Mesenchymal stem cell (in vitro differentiated cells and primary cell): Measurements from ENCODE around the gene DIPK1A.

Source experiments
- DNase-seq: peaks from one replicate; pipeline ENCODE4 v3.0.0-alpha.2; 2013
- H2AFZ ChIP-seq: one replicate; pipeline ENCODE4 v1.6.1; 2013; ENCODE audit warnings: low read depth, mild to moderate bottlenecking, control low read depth, inconsistent platforms, low read length, moderate library complexity
- H2AK5ac ChIP-seq: 2 replicates; pipeline ENCODE4 v1.6.1; 2013; ENCODE audit warnings: low read length, moderate library complexity, mild to moderate bottlenecking, inconsistent platforms; ENCODE audit not compliant: severe bottlenecking
- H2BK120ac ChIP-seq: one replicate; pipeline ENCODE4 v1.6.1; 2013; ENCODE audit warnings: low read depth, mild to moderate bottlenecking, inconsistent platforms, low read length, moderate library complexity
- H2BK12ac ChIP-seq, 2 experiments: one replicate each; pipeline ENCODE4 v1.6.1; 2013; ENCODE audit warnings: inconsistent platforms in 2 of 2, low read length in 2 of 2, mild to moderate bottlenecking in 2 of 2, moderate library complexity in 2 of 2, control low read depth in 1 of 2
- H2BK15ac ChIP-seq: one replicate; pipeline ENCODE4 v1.6.1; 2013; ENCODE audit warnings: mild to moderate bottlenecking, low read depth, inconsistent platforms; ENCODE audit not compliant: poor library complexity, severe bottlenecking
- H2BK5ac ChIP-seq: 2 replicates; pipeline ENCODE4 v1.6.1; 2013; ENCODE audit warnings: low read depth, mild to moderate bottlenecking, low read length, control low read depth, inconsistent platforms; ENCODE audit not compliant: poor library complexity, severe bottlenecking
- H3K14ac ChIP-seq, 2 experiments: one replicate each; pipeline ENCODE4 v1.6.1; 2013; ENCODE audit warnings: inconsistent platforms in 2 of 2, low read length in 2 of 2, control low read depth in 1 of 2, mild to moderate bottlenecking in 1 of 2, moderate library complexity in 1 of 2
- H3K18ac ChIP-seq, 2 experiments: one replicate each; pipeline ENCODE4 v1.6.1; 2013; ENCODE audit warnings: inconsistent platforms in 2 of 2, low read length in 2 of 2, control low read depth in 1 of 2, low read depth in 1 of 2, mild to moderate bottlenecking in 1 of 2
- H3K23ac ChIP-seq, 2 experiments: one replicate each; pipeline ENCODE4 v1.6.1; 2013; ENCODE audit warnings: inconsistent platforms in 2 of 2, low read length in 2 of 2, mild to moderate bottlenecking in 2 of 2, moderate library complexity in 2 of 2, control low read depth in 1 of 2
- H3K27ac ChIP-seq: 2 replicates; pipeline ENCODE4 v1.5.1; 2013; ENCODE audit warnings: mild to moderate bottlenecking, moderate library complexity, low read length, control low read depth, inconsistent platforms; ENCODE audit not compliant: poor library complexity, severe bottlenecking
- H3K27me3 ChIP-seq, 2 experiments: 2 replicates each; pipeline versions ENCODE4 v1.6.1 to v1.7.0; 2013; ENCODE audit warnings: low read length in 2 of 2, mild to moderate bottlenecking in 2 of 2, moderate library complexity in 2 of 2, control low read depth in 1 of 2, inconsistent platforms in 1 of 2; ENCODE audit not compliant: control insufficient read depth in 1 of 2, insufficient read depth in 1 of 2
- H3K36me3 ChIP-seq, 2 experiments: 2 replicates each; pipeline versions ENCODE4 v1.6.1 to v1.7.0; 2013; ENCODE audit warnings: low read length in 2 of 2, control low read depth in 1 of 2, inconsistent platforms in 1 of 2, low read depth in 1 of 2, mild to moderate bottlenecking in 1 of 2; ENCODE audit not compliant: insufficient read depth in 2 of 2, control insufficient read depth in 1 of 2
- H3K4ac ChIP-seq, 2 experiments: one replicate each; pipeline ENCODE4 v1.6.1; 2013; ENCODE audit warnings: inconsistent platforms in 2 of 2, low read length in 2 of 2, mild to moderate bottlenecking in 2 of 2, moderate library complexity in 2 of 2, control low read depth in 1 of 2, low read depth in 1 of 2
- H3K4me1 ChIP-seq: 2 replicates; pipeline ENCODE4 v1.6.1; 2013; ENCODE audit warnings: low read depth, low read length, control low read depth; ENCODE audit not compliant: control insufficient read depth, insufficient read depth
- H3K4me2 ChIP-seq: 2 replicates; pipeline ENCODE4 v1.6.1; 2013; ENCODE audit warnings: low read length, mild to moderate bottlenecking, inconsistent platforms; ENCODE audit not compliant: poor library complexity, severe bottlenecking
- H3K4me3 ChIP-seq, 2 experiments: 2 replicates each; pipeline versions ENCODE4 v1.5.1 to v1.7.0; 2013; ENCODE audit warnings: low read length in 2 of 2, mild to moderate bottlenecking in 2 of 2, control low read depth in 1 of 2, low read depth in 1 of 2; ENCODE audit not compliant: insufficient read depth in 1 of 2
- H3K79me1 ChIP-seq: replicated peaks from 2 replicates; pipeline ENCODE4 v1.6.1; 2013; ENCODE audit warnings: mild to moderate bottlenecking, control low read depth, low read length, inconsistent platforms; ENCODE audit not compliant: poor library complexity, severe bottlenecking
- H3K9ac ChIP-seq: 2 replicates; pipeline ENCODE4 v1.7.0; 2013; ENCODE audit warnings: mild to moderate bottlenecking, low read length, moderate library complexity
- H3K9me3 ChIP-seq: 2 replicates; pipeline ENCODE4 v1.7.0; 2013; ENCODE audit warnings: mild to moderate bottlenecking, low read length; ENCODE audit not compliant: control insufficient read depth
- H4K8ac ChIP-seq: one replicate; pipeline ENCODE4 v1.6.1; 2013; ENCODE audit warnings: inconsistent platforms, mild to moderate bottlenecking, low read length, moderate library complexity
- H4K91ac ChIP-seq: one replicate; pipeline ENCODE4 v1.6.1; 2013; ENCODE audit warnings: mild to moderate bottlenecking, low read length, inconsistent platforms
- WGBS: methylation state at CpG from one replicate; pipeline ENCODE4 v1.1.7; 2013; ENCODE audit warnings: mixed read lengths; 5-methylcytosine and 5-hydroxymethylcytosine counted together

Gene DIPK1A

GRCh38 chr1:92831368-92831761 lies 129.9 kb downstream of the DIPK1A start:
- H3K36me3 ChIP-seq, result peaks cover 10 to 34% of the 10 kb centered on the region in 2 experiments
- H3K27me3 ChIP-seq, result no peaks in the 10 kb centered on the region
- no peak overlapping the region for H2AK5ac ChIP-seq
- no peak overlapping the region for H3K18ac ChIP-seq
- H3K79me1 ChIP-seq, result no peaks in the 10 kb centered on the region
- peak overlapping the region; percentile 65 for H4K91ac ChIP-seq
- no peak overlapping the region for H2BK5ac ChIP-seq
- H3K23ac ChIP-seq, result no peak overlapping the region
- peak overlapping the region; percentile 89 for H2BK15ac ChIP-seq
- H3K4me3 ChIP-seq, result peak overlapping the region in 1 of 2 experiments; percentile 96
- H2BK120ac ChIP-seq, result no peak overlapping the region
- H3K9ac ChIP-seq, result peak overlapping the region; percentile 99
- no peak overlapping the region for H3K14ac ChIP-seq
- peak overlapping the region; percentile 79 for H4K8ac ChIP-seq
- WGBS, result 70% methylated on average over 4 of the region's 4 CpGs
- peak overlapping the region; percentile 83 for H2AFZ ChIP-seq
- peaks cover 5% of the 10 kb centered on the region for H3K4me1 ChIP-seq
- H3K27ac ChIP-seq, result no peak overlapping the region
- no peaks in the 10 kb centered on the region for H3K9me3 ChIP-seq
- no peak overlapping the region for H3K4me2 ChIP-seq
- peak overlapping the region; percentile 9 to 81 for H3K4ac ChIP-seq
- H2BK12ac ChIP-seq, result peak overlapping the region; percentile 14 to 37
- peak; percentile 30 for DNase-seq

GRCh38 chr1:92826792-92827191 lies 134.5 kb downstream of the DIPK1A start:
- no peak overlapping the region for H2BK120ac ChIP-seq
- no peaks in the 10 kb centered on the region for H3K79me1 ChIP-seq
- H3K4ac ChIP-seq, result no peak overlapping the region
- no peaks in the 10 kb centered on the region for H3K27me3 ChIP-seq
- no peak overlapping the region for H2BK15ac ChIP-seq
- WGBS, result 27% methylated on average over 2 of the region's 6 CpGs
- no peak overlapping the region for H3K27ac ChIP-seq
- H3K9ac ChIP-seq, result no peak overlapping the region
- H3K18ac ChIP-seq, result no peak overlapping the region
- no peak overlapping the region for H3K4me2 ChIP-seq
- peaks cover 4% of the 10 kb centered on the region for H3K4me1 ChIP-seq
- no peak overlapping the region for H4K8ac ChIP-seq
- no peak overlapping the region for H3K4me3 ChIP-seq
- no peak overlapping the region for H2AFZ ChIP-seq
- H3K36me3 ChIP-seq, result no peaks in the 10 kb centered on the region
- no peak overlapping the region for H2BK12ac ChIP-seq
- no peaks in the 10 kb centered on the region for H3K9me3 ChIP-seq
- DNase-seq, result no peak
- no peak overlapping the region for H2BK5ac ChIP-seq
- H4K91ac ChIP-seq, result no peak overlapping the region
- no peak overlapping the region for H3K23ac ChIP-seq
- H2AK5ac ChIP-seq, result no peak overlapping the region
- H3K14ac ChIP-seq, result no peak overlapping the region

GRCh38 chr1:92822879-92823278 lies 138.4 kb downstream of the DIPK1A start:
- H2BK5ac ChIP-seq, result no peak overlapping the region
- H4K91ac ChIP-seq, result no peak overlapping the region
- no peak overlapping the region for H3K18ac ChIP-seq
- H3K9me3 ChIP-seq, result no peaks in the 10 kb centered on the region
- H3K27me3 ChIP-seq, result no peaks in the 10 kb centered on the region
- H2AK5ac ChIP-seq, result no peak overlapping the region
- H3K14ac ChIP-seq, result no peak overlapping the region
- H3K36me3 ChIP-seq, result no peaks in the 10 kb centered on the region
- no peak overlapping the region for H2BK12ac ChIP-seq
- H4K8ac ChIP-seq, result no peak overlapping the region
- H2BK15ac ChIP-seq, result no peak overlapping the region
- no peak overlapping the region for H3K4ac ChIP-seq
- peaks cover 2% of the 10 kb centered on the region for H3K4me1 ChIP-seq
- H3K9ac ChIP-seq, result no peak overlapping the region
- no peak overlapping the region for H3K4me2 ChIP-seq
- no peak overlapping the region for H3K27ac ChIP-seq
- peak; percentile 85 for DNase-seq
- no peak overlapping the region for H3K4me3 ChIP-seq
- no peak overlapping the region for H3K23ac ChIP-seq
- H3K79me1 ChIP-seq, result no peaks in the 10 kb centered on the region
- 83% methylated on average over 3 of the region's 3 CpGs for WGBS
- H2BK120ac ChIP-seq, result no peak overlapping the region
- H2AFZ ChIP-seq, result no peak overlapping the region

- Histone ChIP-seq H3K9me3 (no peaks in the 10 kb centered on the region), H3K4me2 (no peak overlapping the region), H3K4me3 (no peak overlapping the region), H2AFZ (no peak overlapping the region), H3K4ac (no peak overlapping the region), H3K18ac (no peak overlapping the region), H2BK15ac (no peak overlapping the region), H2BK12ac (no peak overlapping the region), H2AK5ac (no peak overlapping the region), H3K23ac (no peak overlapping the region), H3K9ac (no peak overlapping the region), H3K4me1 (peaks cover 2% of the 10 kb centered on the region), H3K27ac (no peak overlapping the region), H4K8ac (no peak overlapping the region), H3K36me3 (no peaks in the 10 kb centered on the region), H4K91ac (no peak overlapping the region), H3K79me1 (no peaks in the 10 kb centered on the region), H3K14ac (no peak overlapping the region), H2BK5ac (no peak overlapping the region), H3K27me3 (no peaks in the 10 kb centered on the region), H2BK120ac (no peak overlapping the region)
- no peak for DNase-seq
- WGBS, result 95% methylated on average over 3 of the region's 3 CpGs
Measured at GRCh38 chr1:92820551-92820950, 140.7 kb downstream of the DIPK1A start.
